NB4 (cell line): ENCODE data around the gene MED13L.

Experiments used
- CTCF ChIP-seq: IDR thresholded peaks from one replicate; pipeline ENCODE4 v1.5.1; 2012; ENCODE audit warnings: low read depth, low read length
- MYC ChIP-seq: IDR thresholded peaks from 2 replicates; pipeline ENCODE4 v1.6.1; 2011; ENCODE audit warnings: low read depth, low read length
- POLR2A ChIP-seq: IDR thresholded peaks from 2 replicates; pipeline ENCODE4 v1.6.1; 2011; ENCODE audit warnings: mild to moderate bottlenecking; ENCODE audit not compliant: insufficient read length; ENCODE audit errors: extremely low read depth

DNA sequence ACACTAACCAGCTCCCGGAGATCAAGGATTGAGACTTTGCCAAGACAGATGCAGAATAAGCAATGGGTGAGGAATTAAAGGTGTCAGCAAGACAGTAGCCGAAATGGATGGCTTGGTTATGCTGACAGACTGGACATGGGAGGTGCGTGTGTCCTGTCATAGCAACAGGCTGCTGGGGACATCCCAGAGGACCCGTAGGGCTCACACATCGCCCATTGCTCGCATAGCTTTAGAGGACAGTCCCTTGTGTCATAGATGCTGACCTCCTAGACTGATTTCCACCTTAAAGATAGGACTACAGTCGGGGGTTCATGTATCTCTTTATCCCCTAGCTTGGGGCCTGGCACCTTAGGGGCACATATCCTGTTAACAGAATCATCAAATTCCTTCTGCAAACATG, 324.5 kb downstream of the MED13L start:
- no peak for TF ChIP-seq POLR2A
- TF ChIP-seq CTCF, result no peak
- no peak for TF ChIP-seq MYC
